PC-9 (cell line): ENCODE data around the gene ATP6V1D. TPM values are rescaled to one million over a fixed set of nuclear protein-coding genes. Genes with fewer than 3 reads are reported as not detected.

Source experiments
- BruUV-seq: library from RNA; stranded (reverse); fragments of 400-500 nt; replicated peaks from 2 replicates; lab custom pipeline; 2021; lab: Mats Ljungman, UMichigan
- CTCF ChIA-PET: fragments of 300-600 bp; sonication (Branson Sonifier 250); formaldehyde crosslinking; loops from one replicate; lab custom pipeline; 2022; ENCODE audit warnings: antibody characterized with exemption; lab: Charles Lee
- POLR2A ChIA-PET: fragments of 300-600 bp; sonication (Branson Sonifier 250); formaldehyde crosslinking; loops from one replicate; lab custom pipeline; 2022; ENCODE audit warnings: antibody characterized with exemption; ENCODE audit not compliant: unreplicated experiment; lab: Charles Lee
- DNase-seq, 2 experiments: peaks; one replicate each; pipeline versions ENCODE4 v3.0.0 to v3.0.0-alpha.2; 2015 to 2022; ENCODE audit warnings: mixed read lengths in 1 of 2
- H2AFZ ChIP-seq: fragments of 200-600 bp; sonication (generic); 2 replicates; pipeline ENCODE4 v1.8.1; 2017; ENCODE audit warnings: antibody characterized with exemption
- H3F3A ChIP-seq: fragments of 200-600 bp; sonication (generic); 2 replicates; pipeline ENCODE4 v1.8.1; 2017; ENCODE audit warnings: antibody characterized with exemption, mild to moderate bottlenecking, low read depth; ENCODE audit not compliant: insufficient read depth
- H3K27ac ChIP-seq: fragments of 200-600 bp; sonication (generic); 2 replicates; pipeline ENCODE4 v1.6.1; 2016; ENCODE audit warnings: mixed run types
- H3K27me3 ChIP-seq: fragments of 200-600 bp; sonication (generic); 2 replicates; pipeline ENCODE4 v1.6.1; 2016; ENCODE audit warnings: low read depth, mixed run types; ENCODE audit not compliant: insufficient read depth
- H3K36me3 ChIP-seq: fragments of 200-600 bp; sonication (generic); 2 replicates; pipeline ENCODE4 v1.6.1; 2016; ENCODE audit warnings: low read depth, mixed run types
- H3K4me1 ChIP-seq: fragments of 200-600 bp; sonication (generic); replicated peaks from 2 replicates; pipeline ENCODE4 v1.6.1; 2016; ENCODE audit warnings: mixed run types; ENCODE audit not compliant: insufficient read depth
- H3K4me2 ChIP-seq: fragments of 200-600 bp; sonication (generic); 2 replicates; pipeline ENCODE4 v1.6.1; 2017; ENCODE audit warnings: mixed run types
- H3K4me3 ChIP-seq: fragments of 200-600 bp; sonication (generic); 2 replicates; pipeline ENCODE4 v1.6.1; 2016; ENCODE audit warnings: mixed run types
- H3K79me2 ChIP-seq: fragments of 200-600 bp; sonication (generic); 2 replicates; pipeline ENCODE4 v1.6.1; 2017; ENCODE audit warnings: low read depth, mixed run types
- H3K9me2 ChIP-seq: fragments of 200-600 bp; sonication (generic); 2 replicates; pipeline ENCODE4 v1.8.1; 2017; ENCODE audit warnings: mild to moderate bottlenecking; ENCODE audit not compliant: insufficient read depth
- H3K9me3 ChIP-seq: fragments of 200-600 bp; sonication (generic); 2 replicates; pipeline ENCODE4 v1.8.1; 2016; ENCODE audit warnings: low read depth; ENCODE audit not compliant: insufficient read depth
- H4K20me1 ChIP-seq: fragments of 200-600 bp; sonication (generic); 2 replicates; pipeline ENCODE4 v1.8.1; 2017; ENCODE audit not compliant: insufficient read depth
- EZH2 ChIP-seq: fragments of 200-600 bp; sonication (generic); IDR thresholded peaks from 2 replicates; pipeline ENCODE4 v1.8.0; 2017; ENCODE audit warnings: antibody characterized with exemption, low read depth
- intact Hi-C: fragments of 100-400 bp; cut with micrococcal nuclease; formaldehyde crosslinking; loops from one replicate; pipeline ENCODE4 v1.10.0; 2022; ENCODE audit not compliant: unreplicated experiment
- total RNA-seq: library from RNA; stranded (reverse); gene quantifications from 2 replicates; pipeline ENCODE4 v1.2.3, GENCODE V29; 2021
- TF ChIP-seq, protein P1 (sequence below): fragments of 200-600 bp; sonication (generic); conservative IDR thresholded peaks from 2 replicates; pipeline ENCODE4 v1.6.1; 2017; ENCODE audit warnings: mixed run types, antibody characterized with exemption, mild to moderate bottlenecking, moderate library complexity

ATP6V1D gene
- total RNA-seq, 1 experiment from 2014 or later = 67.9 TPM

DNA sequence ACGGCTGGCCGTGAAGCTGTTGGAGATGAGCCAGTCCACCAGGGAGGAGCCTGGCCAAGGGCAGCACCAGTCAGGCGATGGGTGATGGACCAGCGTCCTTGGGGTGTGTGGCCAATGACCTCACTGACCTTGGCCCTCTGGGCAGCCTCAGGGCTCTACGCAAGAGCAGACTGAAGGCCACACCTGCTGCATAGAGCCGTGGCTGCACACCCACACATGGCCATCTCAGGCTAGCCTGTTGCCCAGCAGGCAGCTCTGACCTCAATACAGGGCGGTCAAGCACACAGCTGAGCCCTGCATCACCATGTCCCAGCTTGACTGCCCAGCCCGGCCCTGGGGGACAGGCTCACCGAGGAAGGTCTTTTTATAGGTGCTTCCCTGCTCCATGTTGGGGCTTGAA is 33.2 kb upstream of the ATP6V1D start:
- H3K36me3 ChIP-seq = 0 out of 2 replicates have a peak, but pooled peaks cover 8% of the 10 kb centered on the region
- CTCF ChIA-PET = no interaction called here
- intact Hi-C loops = no loop called here

DNA sequence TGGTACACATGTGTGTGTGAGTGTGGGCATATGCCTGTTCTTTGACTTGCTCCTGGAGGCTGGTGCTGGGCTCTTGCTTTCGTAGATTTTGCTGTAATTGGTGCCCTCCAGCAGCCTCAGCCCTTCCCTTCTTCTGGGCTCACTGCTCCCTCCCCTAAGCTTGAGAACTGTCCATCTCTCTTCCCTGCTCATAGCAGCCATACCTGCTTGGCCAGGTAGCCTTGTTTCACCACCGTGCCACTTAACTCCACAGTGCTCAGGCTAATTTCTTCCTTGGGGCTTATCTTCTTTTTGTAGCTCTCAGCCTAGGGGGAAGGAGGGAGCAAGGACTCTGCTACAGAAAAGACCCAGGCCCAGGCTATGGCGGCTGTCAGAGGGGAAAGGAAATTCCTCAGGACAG is 32.5 kb upstream of the ATP6V1D start:
- Histone ChIP-seq H3K79me2 (no peaks in the 10 kb centered on the region), H3K36me3 (0 out of 2 replicates have a peak, but pooled peaks cover 8% of the 10 kb centered on the region), H3F3A (peaks cover 18% of the 10 kb centered on the region; the same call in 1 of the 2 replicates), H4K20me1 (no peaks in the 10 kb centered on the region), H3K4me1 (no peaks in the 10 kb centered on the region), H3K27me3 (no peaks in the 10 kb centered on the region), H3K27ac (no peak overlapping the region), H3K4me3 (no peak overlapping the region), H3K9me3 (no peaks in the 10 kb centered on the region), H3K9me2 (no peaks in the 10 kb centered on the region), H3K4me2 (no peak overlapping the region), H2AFZ (no peak overlapping the region)
- intact Hi-C loops = no loop called here
- POLR2A ChIA-PET = no interaction called here
- no peak for DNase-seq
- no TSS peak for BruUV-seq
- no peak for TF ChIP-seq EZH2
- TF ChIP-seq, protein P1, sequence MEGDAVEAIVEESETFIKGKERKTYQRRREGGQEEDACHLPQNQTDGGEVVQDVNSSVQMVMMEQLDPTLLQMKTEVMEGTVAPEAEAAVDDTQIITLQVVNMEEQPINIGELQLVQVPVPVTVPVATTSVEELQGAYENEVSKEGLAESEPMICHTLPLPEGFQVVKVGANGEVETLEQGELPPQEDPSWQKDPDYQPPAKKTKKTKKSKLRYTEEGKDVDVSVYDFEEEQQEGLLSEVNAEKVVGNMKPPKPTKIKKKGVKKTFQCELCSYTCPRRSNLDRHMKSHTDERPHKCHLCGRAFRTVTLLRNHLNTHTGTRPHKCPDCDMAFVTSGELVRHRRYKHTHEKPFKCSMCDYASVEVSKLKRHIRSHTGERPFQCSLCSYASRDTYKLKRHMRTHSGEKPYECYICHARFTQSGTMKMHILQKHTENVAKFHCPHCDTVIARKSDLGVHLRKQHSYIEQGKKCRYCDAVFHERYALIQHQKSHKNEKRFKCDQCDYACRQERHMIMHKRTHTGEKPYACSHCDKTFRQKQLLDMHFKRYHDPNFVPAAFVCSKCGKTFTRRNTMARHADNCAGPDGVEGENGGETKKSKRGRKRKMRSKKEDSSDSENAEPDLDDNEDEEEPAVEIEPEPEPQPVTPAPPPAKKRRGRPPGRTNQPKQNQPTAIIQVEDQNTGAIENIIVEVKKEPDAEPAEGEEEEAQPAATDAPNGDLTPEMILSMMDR = no peak
- CTCF ChIA-PET = no interaction called here

More for the DNA sequence above, 33.2 kb upstream of the ATP6V1D start:
- H3K4me2 ChIP-seq = no peak overlapping the region
- BruUV-seq = no TSS peak
- no peaks in the 10 kb centered on the region for H3K79me2 ChIP-seq
- no peak overlapping the region for H3K27ac ChIP-seq
- no peaks in the 10 kb centered on the region for H3K27me3 ChIP-seq
- no peak overlapping the region for H3K4me3 ChIP-seq
- H2AFZ ChIP-seq = no peak overlapping the region
- H3K9me2 ChIP-seq = no peaks in the 10 kb centered on the region
- no peaks in the 10 kb centered on the region for H3K9me3 ChIP-seq
- POLR2A ChIA-PET = no interaction called here
- DNase-seq = no peak
- TF ChIP-seq EZH2 = no peak
- TF ChIP-seq, protein P1 = no peak
- peaks cover 11% of the 10 kb centered on the region; the same call in 1 of the 2 replicates for H3F3A ChIP-seq
- H4K20me1 ChIP-seq = no peaks in the 10 kb centered on the region
- no peaks in the 10 kb centered on the region for H3K4me1 ChIP-seq

DNA sequence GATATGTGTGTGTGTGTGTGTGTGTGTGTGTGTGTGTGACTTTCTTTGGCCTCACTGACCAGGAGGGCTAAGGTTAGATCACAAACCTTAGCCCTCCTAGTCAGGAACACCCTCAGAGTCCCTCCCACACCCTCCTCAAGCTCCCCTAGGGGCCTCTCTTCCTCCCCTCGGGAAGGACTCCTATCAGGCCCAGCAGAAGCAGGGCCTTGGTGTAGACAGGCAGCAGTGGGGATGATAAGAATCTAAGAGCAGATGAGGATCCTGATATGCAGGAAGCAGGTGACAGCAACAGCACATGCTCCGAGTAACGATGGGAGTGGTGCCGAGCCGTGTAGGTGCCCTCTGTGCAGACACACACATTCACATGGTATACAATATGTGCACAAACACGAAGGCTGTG is 31.7 kb upstream of the ATP6V1D start:
- peaks cover 12% of the 10 kb centered on the region; the same call in 1 of the 2 replicates for H3K36me3 ChIP-seq
- CTCF ChIA-PET = no interaction called here

More for the DNA sequence above, 31.7 kb upstream of the ATP6V1D start:
- no peaks in the 10 kb centered on the region for H3K79me2 ChIP-seq
- no peak for TF ChIP-seq EZH2
- DNase-seq = no peak
- H3K4me3 ChIP-seq = no peak overlapping the region
- POLR2A ChIA-PET = no interaction called here
- BruUV-seq = no TSS peak
- H3K4me2 ChIP-seq = no peak overlapping the region
- H3K27ac ChIP-seq = no peak overlapping the region
- H3K9me3 ChIP-seq = no peaks in the 10 kb centered on the region
- H2AFZ ChIP-seq = no peak overlapping the region
- intact Hi-C loops = no loop called here
- no peaks in the 10 kb centered on the region for H3K27me3 ChIP-seq
- no peaks in the 10 kb centered on the region for H3K9me2 ChIP-seq
- H3K4me1 ChIP-seq = no peaks in the 10 kb centered on the region
- peaks cover 22% of the 10 kb centered on the region for H3F3A ChIP-seq
- no peaks in the 10 kb centered on the region for H4K20me1 ChIP-seq
